Epithelial cell of prostate (primary cell): Measurements from ENCODE around the gene BMP3.
A peak's percentile ranks its signal among the peaks of the same experiment; 100 is the strongest.

Experiments
- DNase-seq: peaks from one replicate; pipeline ENCODE4 v3.0.0-alpha.2; 2011; ENCODE audit warnings: low read depth, low spot score
- H3K27ac ChIP-seq: fragments of 450-650 bp; 2 replicates; pipeline ENCODE4 v1.5.1; 2017; ENCODE audit warnings: mild to moderate bottlenecking

Gene BMP3

GRCh38 chr4:81040012-81040659 lies 9.6 kb downstream of the BMP3 start:
- no peak for DNase-seq
- peak overlapping the region; percentile 21 for H3K27ac ChIP-seq

- no peak overlapping the region for H3K27ac ChIP-seq
- no peak for DNase-seq
These were observed 12.3 kb downstream of the BMP3 start for GRCh38 chr4:81042578-81043365.

GRCh38 chr4:81049330-81049729 lies 18.8 kb downstream of the BMP3 start:
- DNase-seq: no peak
- no peak overlapping the region for H3K27ac ChIP-seq

GRCh38 chr4:81049907-81050306 lies 19.4 kb downstream of the BMP3 start:
- DNase-seq: no peak

GRCh38 chr4:81052119-81053068 lies 21.9 kb downstream of the BMP3 start:
- DNase-seq: no peak
- no peak overlapping the region for H3K27ac ChIP-seq

More at GRCh38 chr4:81049907-81050306, 19.4 kb downstream of the BMP3 start:
- H3K27ac ChIP-seq: no peak overlapping the region

- no peak for DNase-seq
- no peak overlapping the region for H3K27ac ChIP-seq
These were observed 28.1 kb downstream of the BMP3 start for GRCh38 chr4:81058621-81059020.

GRCh38 chr4:81060587-81061343 lies 30.3 kb downstream of the BMP3 start:
- no peak for DNase-seq
- H3K27ac ChIP-seq: no peak overlapping the region

GRCh38 chr4:81061344-81061730 lies 30.8 kb downstream of the BMP3 start:
- H3K27ac ChIP-seq: no peak overlapping the region
- no peak for DNase-seq

GRCh38 chr4:81062001-81062400 lies 31.5 kb downstream of the BMP3 start:
- H3K27ac ChIP-seq: no peak overlapping the region
- no peak for DNase-seq

GRCh38 chr4:81065446-81065845 lies 34.9 kb downstream of the BMP3 start:
- no peak for DNase-seq
- H3K27ac ChIP-seq: no peak overlapping the region

- peak; percentile 48 for DNase-seq
- no peak overlapping the region for H3K27ac ChIP-seq
These were observed 39.3 kb downstream of the BMP3 start for GRCh38 chr4:81069706-81070331.

- DNase-seq: no peak
- H3K27ac ChIP-seq: no peak overlapping the region
These were observed 40.5 kb downstream of the BMP3 start for GRCh38 chr4:81071013-81071412.

- DNase-seq: no peak
These were observed 50.6 kb downstream of the BMP3 start for GRCh38 chr4:81081156-81081555.

GRCh38 chr4:81084029-81084428 lies 53.5 kb downstream of the BMP3 start:
- peak; percentile 50 for DNase-seq

More at GRCh38 chr4:81081156-81081555, 50.6 kb downstream of the BMP3 start:
- H3K27ac ChIP-seq: no peak overlapping the region

GRCh38 chr4:81084634-81085033 lies 54.1 kb downstream of the BMP3 start:
- no peak overlapping the region for H3K27ac ChIP-seq
- no peak for DNase-seq

More at GRCh38 chr4:81084029-81084428, 53.5 kb downstream of the BMP3 start:
- no peak overlapping the region for H3K27ac ChIP-seq

- no peak overlapping the region for H3K27ac ChIP-seq
- no peak for DNase-seq
These were observed 54.8 kb downstream of the BMP3 start for GRCh38 chr4:81085291-81085690.

GRCh38 chr4:81085979-81086378 lies 55.5 kb downstream of the BMP3 start:
- no peak for DNase-seq

GRCh38 chr4:81093720-81094401 lies 63.4 kb downstream of the BMP3 start:
- H3K27ac ChIP-seq: no peak overlapping the region
- no peak for DNase-seq

More at GRCh38 chr4:81085979-81086378, 55.5 kb downstream of the BMP3 start:
- H3K27ac ChIP-seq: no peak overlapping the region

GRCh38 chr4:81095389-81095788 lies 64.9 kb downstream of the BMP3 start:
- H3K27ac ChIP-seq: no peak overlapping the region
- DNase-seq: no peak
